IPS-20b (cell line): ENCODE results near the gene HSDL2.
A peak's percentile ranks its signal among the peaks of the same experiment; 100 is the strongest.
"Not testable (repeated sequence)": the region's sequence is repeated elsewhere in the genome, so short reads cannot be mapped to it uniquely, and the experiment has no call there.

Experiments
- H3K27ac ChIP-seq: one replicate; pipeline ENCODE4 v1.5.1; 2013; ENCODE audit warnings: low read length
- H3K27me3 ChIP-seq: 2 replicates; pipeline ENCODE4 v1.6.1; 2013; ENCODE audit warnings: mild to moderate bottlenecking, low read length, inconsistent platforms; ENCODE audit not compliant: insufficient read depth
- H3K36me3 ChIP-seq: 2 replicates; pipeline ENCODE4 v1.6.1; 2013; ENCODE audit warnings: low read depth, mild to moderate bottlenecking, inconsistent platforms, low read length, moderate library complexity; ENCODE audit not compliant: insufficient read depth
- H3K4me1 ChIP-seq: 2 replicates; pipeline ENCODE4 v1.6.1; 2013; ENCODE audit warnings: mild to moderate bottlenecking, control low read depth, inconsistent platforms, low read length, moderate library complexity; ENCODE audit not compliant: insufficient read depth
- H3K4me3 ChIP-seq: 2 replicates; pipeline ENCODE4 v1.5.1; 2013; ENCODE audit warnings: mild to moderate bottlenecking, low read length, inconsistent platforms
- H3K9ac ChIP-seq: 2 replicates; pipeline ENCODE4 v1.6.1; 2013; ENCODE audit warnings: low read depth, mild to moderate bottlenecking, inconsistent platforms, low read length, moderate library complexity
- H3K9me3 ChIP-seq: 2 replicates; pipeline ENCODE4 v1.6.1; 2013; ENCODE audit warnings: mild to moderate bottlenecking, low read depth, low read length, inconsistent platforms; ENCODE audit not compliant: insufficient read depth

HSDL2 gene

DNA sequence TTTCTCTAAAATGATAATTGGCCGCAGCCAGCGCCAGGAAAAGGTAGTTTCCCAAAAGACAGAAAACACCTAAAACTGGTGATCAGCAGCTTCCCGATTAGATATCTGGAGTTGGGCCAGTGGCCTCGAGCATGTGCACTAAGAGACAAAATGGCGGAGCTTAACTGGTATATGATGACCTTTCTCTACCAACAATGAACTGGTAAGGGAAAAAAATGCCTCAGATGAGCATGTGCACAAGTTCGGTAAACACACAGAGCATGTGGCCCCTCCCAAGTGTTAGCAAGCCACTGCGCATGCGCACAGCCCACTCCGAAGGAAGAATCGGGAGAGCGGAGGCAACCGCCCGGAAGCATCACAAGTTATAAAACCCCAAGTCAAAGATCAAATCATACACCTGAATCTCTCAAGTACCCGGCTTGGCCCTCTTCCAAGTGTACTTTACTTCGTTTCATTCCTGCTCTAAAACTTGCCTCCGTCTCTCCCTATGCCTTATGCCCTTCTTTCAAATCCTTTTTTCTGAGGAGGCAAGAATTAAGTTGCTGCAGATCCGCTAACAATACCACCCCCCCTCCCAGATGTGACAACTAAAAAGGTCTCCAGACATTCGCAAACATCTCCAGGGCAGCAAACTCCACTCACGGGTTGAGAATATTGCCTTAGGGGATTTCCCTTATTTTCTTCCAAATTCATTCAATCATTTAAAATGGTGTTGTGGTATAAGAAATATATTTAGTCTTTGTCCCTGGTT, 31.5 kb upstream of the HSDL2 start:
- H3K27me3 ChIP-seq: no peaks in the 10 kb centered on the region
- no peaks in the 10 kb centered on the region for H3K9me3 ChIP-seq
- peaks cover 9% of the 10 kb centered on the region; the same call in 1 of the 2 replicates for H3K4me1 ChIP-seq
- peak overlapping the region; percentile 25 for H3K27ac ChIP-seq
- H3K36me3 ChIP-seq: no peaks in the 10 kb centered on the region
- H3K4me3 ChIP-seq: peak overlapping the region; percentile 55
- H3K9ac ChIP-seq: peak overlapping the region; percentile 53; the same call in 1 of the 2 replicates

DNA sequence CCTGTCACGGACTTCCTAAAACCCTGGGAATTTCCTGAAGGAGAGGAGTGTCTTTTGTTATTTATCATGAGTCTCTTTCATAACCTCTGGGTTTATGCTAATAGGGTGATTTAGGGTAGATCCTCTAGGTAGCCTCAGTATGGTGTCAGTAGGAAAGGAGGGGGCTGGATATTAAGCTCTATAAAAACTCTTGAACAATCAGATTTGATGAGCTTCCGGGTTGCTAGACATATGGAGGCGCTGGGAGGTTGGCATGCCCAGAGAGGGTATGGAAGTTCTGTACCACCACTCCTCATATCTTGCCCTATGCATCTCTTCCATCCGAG, 30.9 kb upstream of the HSDL2 start:
- H3K27ac ChIP-seq: no peak overlapping the region
- H3K4me3 ChIP-seq: peak overlapping the region; percentile 55; the same call in 1 of the 2 replicates
- H3K36me3 ChIP-seq: no peaks in the 10 kb centered on the region
- H3K4me1 ChIP-seq: peaks cover 9% of the 10 kb centered on the region; the same call in 1 of the 2 replicates
- H3K27me3 ChIP-seq: no peaks in the 10 kb centered on the region
- H3K9me3 ChIP-seq: no peaks in the 10 kb centered on the region
- peak overlapping the region; percentile 53; the same call in 1 of the 2 replicates for H3K9ac ChIP-seq

DNA sequence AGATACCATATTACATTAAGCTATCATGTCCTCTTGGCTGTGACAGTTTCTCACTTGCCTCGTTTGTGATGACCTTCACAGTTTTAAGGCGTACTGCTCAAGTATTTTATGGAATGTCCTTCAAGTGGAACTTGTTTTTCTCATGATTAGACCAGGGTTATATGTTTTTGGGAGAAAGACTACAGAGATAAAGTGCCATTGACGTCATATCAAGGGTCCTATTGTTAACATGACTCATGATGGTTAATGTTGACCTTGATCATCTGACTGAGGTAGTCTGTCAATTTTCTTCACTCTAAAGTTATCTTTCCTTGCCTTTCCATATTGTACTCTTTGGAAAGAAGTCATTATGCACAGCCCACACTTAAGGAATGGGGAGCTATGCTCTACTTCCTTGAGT, 28.7 kb upstream of the HSDL2 start:
- H3K9ac ChIP-seq: no peak overlapping the region
- no peak overlapping the region for H3K27ac ChIP-seq
- H3K9me3 ChIP-seq: no peaks in the 10 kb centered on the region
- peaks cover 13% of the 10 kb centered on the region; the same call in 1 of the 2 replicates for H3K4me1 ChIP-seq
- no peaks in the 10 kb centered on the region for H3K27me3 ChIP-seq
- no peaks in the 10 kb centered on the region for H3K36me3 ChIP-seq
- H3K4me3 ChIP-seq: no peak overlapping the region

DNA sequence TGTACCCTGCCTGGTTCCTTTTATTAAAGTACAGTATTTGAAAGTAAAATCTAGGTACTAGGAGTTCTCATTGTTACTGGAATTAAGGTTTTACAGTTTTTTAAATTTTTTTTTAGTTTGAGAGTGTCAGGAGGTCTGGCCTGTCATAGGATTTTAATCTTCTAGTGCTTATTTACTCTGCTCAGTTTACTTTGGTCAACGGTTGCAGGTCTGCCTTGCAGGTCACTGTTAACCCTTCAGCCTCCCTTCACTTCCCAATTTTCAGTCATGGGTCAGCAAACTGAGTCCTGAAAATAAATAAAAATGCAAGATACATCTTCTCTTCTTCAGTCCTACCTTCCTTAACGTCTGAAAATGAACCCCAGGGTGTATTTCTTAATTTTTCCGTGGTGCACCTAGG, 27.7 kb upstream of the HSDL2 start:
- Histone ChIP-seq H3K27ac (no peak overlapping the region), H3K4me3 (no peak overlapping the region), H3K4me1 (peaks cover 13% of the 10 kb centered on the region; the same call in 1 of the 2 replicates), H3K27me3 (no peaks in the 10 kb centered on the region), H3K36me3 (no peaks in the 10 kb centered on the region), H3K9ac (no peak overlapping the region), H3K9me3 (no peaks in the 10 kb centered on the region)

DNA sequence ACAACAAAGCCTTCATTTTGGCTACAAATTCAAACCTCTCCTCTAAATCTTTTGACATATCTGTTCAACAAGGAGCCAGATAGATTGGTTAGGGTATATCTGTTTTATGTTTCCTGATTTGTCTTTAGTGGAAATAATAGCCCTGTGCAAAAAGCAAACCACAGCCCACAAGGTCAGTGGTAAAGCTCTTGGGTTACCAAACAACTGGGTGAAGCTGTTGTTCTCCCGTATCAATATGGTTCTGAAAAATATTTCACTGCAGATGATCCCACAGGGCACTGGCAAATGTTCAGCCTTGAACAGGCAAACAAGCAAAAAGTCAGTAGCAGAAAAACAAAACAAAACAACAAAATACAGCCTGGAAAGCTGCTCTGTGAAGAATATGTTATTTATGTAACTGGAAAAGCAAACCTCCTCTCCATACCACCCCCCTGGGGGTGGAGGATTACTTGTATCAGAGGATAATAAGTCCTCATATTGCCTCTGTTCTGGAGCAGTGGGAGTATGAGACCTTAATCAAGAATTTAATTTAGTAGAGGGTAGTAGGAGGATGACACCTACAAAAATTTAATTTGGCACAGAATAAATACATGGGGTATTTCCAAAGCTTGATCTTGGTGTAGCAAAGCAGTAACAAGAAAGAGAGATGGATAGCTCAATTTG, 25.7 kb upstream of the HSDL2 start:
- no peak overlapping the region for H3K4me3 ChIP-seq
- no peak overlapping the region for H3K27ac ChIP-seq
- H3K9ac ChIP-seq: no peak overlapping the region
- no peaks in the 10 kb centered on the region for H3K9me3 ChIP-seq
- peaks cover 6% of the 10 kb centered on the region; the same call in 1 of the 2 replicates for H3K4me1 ChIP-seq
- H3K27me3 ChIP-seq: no peaks in the 10 kb centered on the region
- no peaks in the 10 kb centered on the region for H3K36me3 ChIP-seq

DNA sequence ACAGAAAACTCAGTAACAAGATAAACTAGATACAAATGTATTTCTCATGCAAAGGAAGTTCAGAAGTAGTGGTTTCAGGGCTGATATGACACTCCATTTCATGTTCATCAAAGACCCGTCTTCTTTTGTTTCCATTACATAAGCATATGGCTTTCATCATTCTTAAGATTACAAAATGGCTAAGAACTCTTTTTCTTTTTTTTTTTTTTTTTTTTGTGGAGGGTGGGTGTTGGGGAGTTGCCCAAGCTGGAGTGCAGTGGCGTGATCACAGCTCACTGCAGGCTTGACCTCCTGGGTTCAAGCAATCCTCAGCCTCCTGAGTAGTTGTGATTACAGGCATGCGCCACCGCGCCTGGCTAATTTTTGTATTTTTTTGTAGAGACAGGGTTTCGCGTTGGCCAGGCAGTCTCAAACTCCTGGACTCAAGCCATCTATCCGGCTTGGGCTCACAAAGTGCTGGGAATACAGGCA, 24.4 kb upstream of the HSDL2 start:
- H3K4me3 ChIP-seq: no peak overlapping the region
- H3K9ac ChIP-seq: no peak overlapping the region
- no peaks in the 10 kb centered on the region for H3K9me3 ChIP-seq
- no peaks in the 10 kb centered on the region for H3K36me3 ChIP-seq
- H3K4me1 ChIP-seq: peaks cover 4% of the 10 kb centered on the region; the same call in 1 of the 2 replicates
- H3K27me3 ChIP-seq: no peaks in the 10 kb centered on the region
- no peak overlapping the region for H3K27ac ChIP-seq

DNA sequence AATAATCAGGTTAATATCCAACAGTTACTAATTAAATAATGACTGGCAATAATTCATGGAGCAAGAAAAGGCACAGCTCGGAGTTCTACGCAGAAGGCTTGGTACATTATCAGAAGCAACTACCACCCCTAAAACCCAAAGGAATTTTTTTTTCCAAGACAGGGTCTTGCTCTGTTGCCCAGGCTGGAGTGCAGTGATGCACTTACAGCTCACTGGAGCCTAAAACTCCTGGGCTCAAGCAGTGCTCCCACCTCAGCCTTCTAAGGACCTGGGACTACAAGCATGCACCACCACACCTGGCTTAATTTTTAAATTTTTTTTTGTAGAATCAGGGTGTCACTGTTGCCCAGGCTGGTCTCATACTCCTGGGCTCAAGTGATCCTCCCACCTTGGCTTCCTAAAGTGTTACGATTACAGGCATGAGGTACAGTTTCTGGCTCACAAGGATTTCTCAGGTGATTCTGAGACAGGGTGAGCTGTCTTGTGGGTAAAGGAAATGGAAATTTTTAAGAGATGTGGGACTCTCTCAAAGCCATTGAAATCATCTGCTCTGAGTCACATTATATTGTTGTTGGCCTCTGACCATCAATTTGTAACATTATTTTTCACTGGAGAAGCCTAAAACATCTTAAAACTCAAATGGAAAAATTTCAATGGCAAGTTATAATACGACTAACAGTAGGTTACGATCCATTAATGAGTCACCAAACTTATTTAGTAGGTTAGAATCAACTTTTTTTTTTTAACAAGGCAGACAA, 19.7 kb upstream of the HSDL2 start:
- Histone ChIP-seq H3K27ac (no peak overlapping the region), H3K9ac (no peak overlapping the region), H3K4me3 (no peak overlapping the region), H3K36me3 (no peaks in the 10 kb centered on the region), H3K4me1 (no peaks in the 10 kb centered on the region; the same call in 1 of the 2 replicates), H3K27me3 (no peaks in the 10 kb centered on the region), H3K9me3 (peaks cover 5% of the 10 kb centered on the region; the same call in 1 of the 2 replicates)

DNA sequence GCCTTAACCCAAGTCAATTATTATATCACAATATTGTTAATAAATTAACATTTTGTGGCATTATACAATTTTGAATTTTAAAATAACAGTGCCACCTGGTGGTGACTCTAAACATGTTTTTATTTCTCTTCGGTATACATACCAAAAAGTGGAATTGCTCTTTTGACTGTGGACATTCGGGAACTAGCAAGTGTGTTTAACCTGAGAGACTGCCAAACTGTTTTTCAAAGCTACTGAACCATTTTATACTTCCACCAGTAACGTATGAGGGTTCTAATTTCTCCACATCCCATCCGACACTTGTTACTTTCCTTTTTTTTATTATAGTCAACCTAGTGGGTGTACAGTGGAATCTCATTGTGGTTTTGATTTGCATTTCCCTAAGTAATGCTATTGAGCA, 18.3 kb upstream of the HSDL2 start:
- H3K4me1 ChIP-seq: no peaks in the 10 kb centered on the region
- no peak overlapping the region for H3K27ac ChIP-seq
- peaks cover 8% of the 10 kb centered on the region for H3K9me3 ChIP-seq
- no peak overlapping the region for H3K4me3 ChIP-seq
- no peaks in the 10 kb centered on the region for H3K36me3 ChIP-seq
- H3K9ac ChIP-seq: no peak overlapping the region
- no peaks in the 10 kb centered on the region for H3K27me3 ChIP-seq

DNA sequence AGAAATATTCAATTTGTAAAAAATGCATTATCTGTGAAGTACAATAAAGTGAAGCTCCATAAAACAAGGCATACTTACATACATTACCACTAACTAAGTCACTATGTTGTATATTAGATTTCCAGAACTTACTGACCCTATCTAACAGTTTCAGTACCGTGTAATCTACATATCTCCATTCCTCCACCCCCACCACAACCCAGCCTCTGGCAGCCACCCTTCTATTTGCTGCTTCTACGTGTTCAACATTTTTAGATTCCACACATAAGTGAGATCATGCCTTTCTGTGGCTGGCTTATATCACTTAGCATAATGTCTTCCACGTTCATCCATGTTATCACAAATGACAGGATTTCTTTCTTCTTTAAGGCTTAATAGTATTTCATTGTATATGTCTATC, 15.1 kb upstream of the HSDL2 start:
- H3K9ac ChIP-seq: no peak overlapping the region
- H3K4me1 ChIP-seq: no peaks in the 10 kb centered on the region
- H3K27ac ChIP-seq: no peak overlapping the region
- H3K36me3 ChIP-seq: 0 out of 2 replicates have a peak, but pooled peaks cover 8% of the 10 kb centered on the region
- no peaks in the 10 kb centered on the region for H3K27me3 ChIP-seq
- H3K4me3 ChIP-seq: no peak overlapping the region
- H3K9me3 ChIP-seq: peaks cover 24% of the 10 kb centered on the region

DNA sequence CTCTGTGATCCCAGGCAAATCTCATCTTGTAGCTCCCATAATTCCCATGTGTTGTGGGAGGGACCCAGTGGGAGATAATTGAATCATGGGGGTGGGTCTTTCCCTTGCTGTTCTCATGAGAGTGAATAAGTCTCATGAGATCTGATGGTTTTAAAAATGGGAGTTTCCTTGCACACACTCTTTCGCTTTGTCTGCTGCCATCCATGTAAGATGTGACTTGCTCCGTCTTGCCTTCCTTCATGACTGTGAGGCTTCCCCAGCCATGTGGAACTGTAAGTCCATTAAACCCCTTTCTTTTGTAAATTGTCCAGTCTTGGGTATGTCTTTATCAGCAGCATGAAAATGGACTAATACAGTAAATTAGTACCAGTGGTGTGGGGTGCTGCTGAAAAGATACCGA, 14.7 kb upstream of the HSDL2 start:
- H3K27me3 ChIP-seq, H3K4me1 ChIP-seq, H3K9ac ChIP-seq, H3K27ac ChIP-seq, H3K4me3 ChIP-seq, H3K36me3 ChIP-seq: not testable (repeated sequence)
- H3K9me3 ChIP-seq: peaks cover 25% of the 10 kb centered on the region

DNA sequence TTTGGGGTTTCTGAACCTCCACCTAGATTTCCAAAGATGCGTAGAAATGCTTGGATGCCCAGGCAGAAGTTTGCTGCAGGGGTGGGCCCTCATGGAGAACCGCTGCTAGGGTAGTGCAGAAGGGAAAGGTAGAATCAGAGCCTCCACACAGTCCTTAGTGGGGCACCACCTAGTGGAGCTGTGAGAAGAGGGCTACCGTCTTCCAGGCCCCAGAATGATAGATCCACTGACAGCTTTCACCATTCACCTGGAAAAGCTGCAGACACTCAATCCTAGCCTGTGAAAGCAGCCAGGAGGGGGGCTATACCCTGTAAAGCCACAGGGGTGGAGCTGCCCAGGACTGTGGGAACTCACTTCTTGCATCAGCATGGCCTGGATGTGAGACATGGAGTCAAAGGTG, 13.3 kb upstream of the HSDL2 start:
- H3K27ac ChIP-seq: no peak overlapping the region
- no peaks in the 10 kb centered on the region for H3K27me3 ChIP-seq

More for the DNA sequence above, 13.3 kb upstream of the HSDL2 start:
- no peaks in the 10 kb centered on the region for H3K4me1 ChIP-seq
- H3K36me3 ChIP-seq: 0 out of 2 replicates have a peak, but pooled peaks cover 8% of the 10 kb centered on the region
- peaks cover 25% of the 10 kb centered on the region for H3K9me3 ChIP-seq
- H3K9ac ChIP-seq: no peak overlapping the region
- H3K4me3 ChIP-seq: no peak overlapping the region
